Peyer's patch (tissue), 4 donors: Measurements from ENCODE around the gene BCR. TPM values are rescaled to one million over a fixed set of nuclear protein-coding genes. Genes with fewer than 3 reads are reported as not detected.

Experiments
- DNase-seq, 3 donors: peaks; one replicate each; pipeline ENCODE4 v3.0.0-alpha.2; 2017 to 2019
- H3K27ac ChIP-seq, 4 donors: fragments of 200-600 bp; sonication (generic); one replicate each; pipeline ENCODE4 v1.5.1; 2016 to 2019
- H3K27me3 ChIP-seq, 2 donors: fragments of 200-600 bp; sonication (generic); one replicate each; pipeline ENCODE4 v1.5.1; 2019
- H3K36me3 ChIP-seq, 3 donors: fragments of 200-600 bp; sonication (generic); one replicate each; pipeline ENCODE4 v1.5.1; 2016 to 2019
- H3K4me1 ChIP-seq, 4 donors: fragments of 200-600 bp; sonication (generic); one replicate each; pipeline ENCODE4 v1.5.1; 2016 to 2019
- H3K4me3 ChIP-seq, 4 donors: fragments of 200-600 bp; sonication (generic); 1 replicate in 3 of 4; 2 replicates in 1 of 4; pipeline ENCODE4 v1.5.1; 2016 to 2019; ENCODE audit warnings: mild to moderate bottlenecking in 1 of 4
- H3K9me3 ChIP-seq, 4 donors: fragments of 200-600 bp; sonication (generic); one replicate each; pipeline ENCODE4 v1.5.1; 2016 to 2019; ENCODE audit warnings: mild to moderate bottlenecking in 1 of 4
- POLR2A ChIP-seq, 2 donors: fragments of 450-650 bp; IDR thresholded peaks; one replicate each; pipeline ENCODE4 v1.5.1; 2017; ENCODE audit warnings: antibody characterized with exemption in 2 of 2, mild to moderate bottlenecking in 2 of 2, moderate library complexity in 2 of 2
- total RNA-seq, 4 donors: library from RNA; depleted of rRNA; stranded (reverse); fragments of >200 nt; gene quantifications; one replicate each; pipeline ENCODE4 v1.1.0, GENCODE V29; 2016
- TF ChIP-seq, protein P1 (sequence below), 6 experiments: fragments of 450-650 bp in 4 of 6; fragments of 200-600 bp in 2 of 6; sonication (generic) in 1 of 6; IDR thresholded peaks; one replicate each; pipeline ENCODE4 v1.5.1; 2017 to 2019; ENCODE audit warnings: antibody characterized with exemption in 6 of 6, mild to moderate bottlenecking in 3 of 6, moderate library complexity in 1 of 6

Gene BCR
- total RNA-seq, 4 donors from 2014 or later, result 55.8 to 86.9 (median 66.1) TPM

DNA sequence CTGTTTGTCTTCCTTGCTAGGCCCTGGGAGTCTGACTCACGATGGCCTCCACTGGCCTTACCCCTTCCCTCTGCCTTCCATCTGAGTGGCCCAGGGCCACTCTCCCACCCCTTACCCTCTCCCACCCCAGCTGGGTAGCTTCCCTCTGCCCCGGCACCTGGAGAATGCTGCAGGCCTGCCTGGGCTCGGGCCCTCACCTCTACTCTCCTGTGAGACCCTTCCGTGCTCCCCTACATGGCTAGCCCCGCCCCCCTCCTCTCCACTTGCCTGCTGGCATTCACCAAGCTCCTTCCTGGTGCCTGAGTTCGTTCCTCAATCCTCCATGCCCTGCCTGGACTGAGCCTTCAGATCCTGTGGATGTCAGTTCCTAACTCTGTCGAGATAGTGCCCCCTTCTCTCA, 26.3 kb upstream of the BCR start:
- Histone ChIP-seq H3K4me1 (peaks cover 0 to 4% (median 2%) of the 10 kb centered on the region in 4 donors), H3K36me3 (no peaks in the 10 kb centered on the region), H3K27me3 (no peaks in the 10 kb centered on the region), H3K9me3 (no peaks in the 10 kb centered on the region), H3K27ac (no peak overlapping the region), H3K4me3 (no peak overlapping the region)
- DNase-seq, result no peak
- TF ChIP-seq POLR2A (IDR thresholded peaks at IDR 0.05), result no peak
- TF ChIP-seq, protein P1, sequence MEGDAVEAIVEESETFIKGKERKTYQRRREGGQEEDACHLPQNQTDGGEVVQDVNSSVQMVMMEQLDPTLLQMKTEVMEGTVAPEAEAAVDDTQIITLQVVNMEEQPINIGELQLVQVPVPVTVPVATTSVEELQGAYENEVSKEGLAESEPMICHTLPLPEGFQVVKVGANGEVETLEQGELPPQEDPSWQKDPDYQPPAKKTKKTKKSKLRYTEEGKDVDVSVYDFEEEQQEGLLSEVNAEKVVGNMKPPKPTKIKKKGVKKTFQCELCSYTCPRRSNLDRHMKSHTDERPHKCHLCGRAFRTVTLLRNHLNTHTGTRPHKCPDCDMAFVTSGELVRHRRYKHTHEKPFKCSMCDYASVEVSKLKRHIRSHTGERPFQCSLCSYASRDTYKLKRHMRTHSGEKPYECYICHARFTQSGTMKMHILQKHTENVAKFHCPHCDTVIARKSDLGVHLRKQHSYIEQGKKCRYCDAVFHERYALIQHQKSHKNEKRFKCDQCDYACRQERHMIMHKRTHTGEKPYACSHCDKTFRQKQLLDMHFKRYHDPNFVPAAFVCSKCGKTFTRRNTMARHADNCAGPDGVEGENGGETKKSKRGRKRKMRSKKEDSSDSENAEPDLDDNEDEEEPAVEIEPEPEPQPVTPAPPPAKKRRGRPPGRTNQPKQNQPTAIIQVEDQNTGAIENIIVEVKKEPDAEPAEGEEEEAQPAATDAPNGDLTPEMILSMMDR (IDR thresholded peaks at IDR 0.05), result no peak

DNA sequence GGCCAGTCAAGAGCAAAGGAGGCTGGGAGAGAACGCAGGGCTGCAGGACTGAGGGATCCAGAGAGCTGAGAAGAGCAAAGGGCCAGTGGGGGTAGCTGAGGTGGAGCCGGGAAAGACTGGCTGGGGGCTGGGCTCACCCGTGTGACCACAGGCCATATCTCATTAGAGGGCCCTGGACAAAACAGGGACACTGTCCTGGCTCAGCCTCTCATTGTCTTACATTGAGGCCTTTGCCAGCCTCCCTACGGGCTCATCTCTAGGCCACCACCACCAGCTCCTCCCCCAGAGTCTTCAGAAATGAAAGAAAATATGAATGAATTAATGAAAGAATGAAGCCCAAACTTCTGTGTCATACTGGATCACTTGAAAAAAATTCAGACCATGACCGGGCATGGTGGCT, 25.8 kb upstream of the BCR start:
- TF ChIP-seq, protein P1 (IDR thresholded peaks at IDR 0.05), result no peak
- Histone ChIP-seq H3K27ac (no peak overlapping the region), H3K4me3 (no peak overlapping the region), H3K36me3 (no peaks in the 10 kb centered on the region), H3K9me3 (no peaks in the 10 kb centered on the region), H3K4me1 (peaks cover 0 to 4% (median 2%) of the 10 kb centered on the region in 4 donors), H3K27me3 (no peaks in the 10 kb centered on the region)
- DNase-seq, result no peak

GRCh38 chr22:23155143-23155542, 25.2 kb upstream of the BCR start:
- TF ChIP-seq POLR2A (IDR thresholded peaks at IDR 0.05), result no peak
- Histone ChIP-seq H3K36me3 (no peaks in the 10 kb centered on the region), H3K27me3 (no peaks in the 10 kb centered on the region), H3K4me3 (no peak overlapping the region), H3K4me1 (peaks cover 0 to 4% (median 2%) of the 10 kb centered on the region in 4 donors), H3K27ac (no peak overlapping the region), H3K9me3 (no peaks in the 10 kb centered on the region)
- no peak for DNase-seq

- H3K4me3 ChIP-seq, result no peak overlapping the region
- H3K27me3 ChIP-seq, result no peaks in the 10 kb centered on the region
- H3K4me1 ChIP-seq, result peaks cover 0 to 4% (median 2%) of the 10 kb centered on the region in 4 donors
- TF ChIP-seq, protein P1 (IDR thresholded peaks at IDR 0.05), result no peak
- TF ChIP-seq POLR2A (IDR thresholded peaks at IDR 0.05), result no peak
- DNase-seq, result no peak
- no peak overlapping the region for H3K27ac ChIP-seq
- no peaks in the 10 kb centered on the region for H3K9me3 ChIP-seq
- no peaks in the 10 kb centered on the region for H3K36me3 ChIP-seq
Observed at GRCh38 chr22:23155831-23156230, 24.5 kb upstream of the BCR start.

GRCh38 chr22:23156286-23156685, 24.0 kb upstream of the BCR start:
- Histone ChIP-seq H3K27ac (no peak overlapping the region), H3K4me1 (peaks cover 0 to 4% (median 2%) of the 10 kb centered on the region in 4 donors), H3K9me3 (no peaks in the 10 kb centered on the region), H3K36me3 (no peaks in the 10 kb centered on the region), H3K4me3 (no peak overlapping the region), H3K27me3 (no peaks in the 10 kb centered on the region)
- no peak for DNase-seq
- no peak for TF ChIP-seq POLR2A (IDR thresholded peaks at IDR 0.05)
- TF ChIP-seq, protein P1 (IDR thresholded peaks at IDR 0.05), result no peak

- no peak overlapping the region for H3K27ac ChIP-seq
- no peaks in the 10 kb centered on the region for H3K27me3 ChIP-seq
- DNase-seq, result no peak
- H3K4me3 ChIP-seq, result no peak overlapping the region
- H3K4me1 ChIP-seq, result peaks cover 0 to 3% (median 0%) of the 10 kb centered on the region in 4 donors
- H3K9me3 ChIP-seq, result no peaks in the 10 kb centered on the region
- no peak for TF ChIP-seq POLR2A (IDR thresholded peaks at IDR 0.05)
- TF ChIP-seq, protein P1 (IDR thresholded peaks at IDR 0.05), result no peak
- no peaks in the 10 kb centered on the region for H3K36me3 ChIP-seq
Observed at GRCh38 chr22:23157560-23158515, 22.5 kb upstream of the BCR start.
